ENCODE results near the gene KIAA0586. TPM values are rescaled to one million over a fixed set of nuclear protein-coding genes. Genes with fewer than 3 reads are reported as not detected.

KIAA0586 gene
- total and polyA plus RNA-seq, 2 of the 4 experiments (the other 2 are of a cell fraction), result 9.4 to 36.7 TPM

DNA sequence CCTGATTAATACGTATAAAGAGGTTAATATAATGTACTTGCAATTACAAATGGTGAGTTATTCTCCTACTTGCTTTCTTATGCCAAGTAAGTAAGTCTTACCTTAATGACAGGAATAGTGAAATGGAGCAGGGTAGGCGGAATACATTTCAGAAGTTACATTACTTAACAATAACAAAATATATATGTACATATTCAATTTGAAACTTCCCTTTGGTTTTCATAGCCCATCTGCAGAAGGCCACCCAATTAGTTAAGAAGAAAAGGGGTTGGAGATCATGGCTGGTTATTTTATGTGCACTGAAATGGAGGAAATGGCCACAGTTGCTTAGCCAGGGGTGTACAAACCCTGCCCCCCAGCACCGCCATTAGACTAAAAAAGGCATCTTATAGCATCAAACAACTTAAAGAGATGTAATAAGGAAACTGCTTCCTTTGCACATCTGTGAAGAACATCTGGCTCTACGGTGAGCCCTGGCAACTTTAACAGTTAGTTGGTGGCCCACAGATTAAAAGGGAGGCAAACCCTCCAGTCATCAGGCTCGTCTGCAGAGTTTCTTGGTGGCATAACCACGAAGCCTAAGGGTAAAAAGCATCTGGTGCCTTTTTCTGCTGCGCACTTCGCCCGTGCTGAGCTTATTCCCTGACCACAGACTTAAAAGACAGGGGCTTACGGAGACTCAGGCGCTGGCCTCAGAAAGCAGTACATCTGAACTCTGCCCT lies 171.4 kb downstream of the KIAA0586 start:
- Histone ChIP-seq H3K4me3 (ENCODE audit: insufficient read depth, low read depth, low read length) (no peak overlapping the region), H3K9me3 (ENCODE audit: control insufficient read depth, insufficient read depth, low read length) (no peaks in the 10 kb centered on the region), H2BK120ac (ENCODE audit: low read depth, low read length) (no peak overlapping the region), H2BK20ac (ENCODE audit: low read depth, low read length) (no peak overlapping the region), H3K27ac (ENCODE audit: insufficient read depth, low read length) (no peak overlapping the region), H3K4ac (ENCODE audit: low read depth, low read length) (no peak overlapping the region), H4K5ac (ENCODE audit: low read depth, low read length) (no peak overlapping the region), H4K91ac (ENCODE audit: insufficient read depth, low read depth, low read length) (no peak overlapping the region), H3K79me1 (ENCODE audit: low read depth in 1 of 2, low read length in 2 of 2) (no peaks in the 10 kb centered on the region), H3K9ac (ENCODE audit: low read depth, low read length) (no peak overlapping the region), H3K18ac (ENCODE audit: low read depth, low read length) (no peak overlapping the region), H3K23ac (ENCODE audit: low read depth, low read length) (no peak overlapping the region), H3K9me1 (ENCODE audit: insufficient read depth, low read length) (no peaks in the 10 kb centered on the region; the same call in 1 of the 2 replicates), H2AK5ac (ENCODE audit: low read depth, low read length) (no peak overlapping the region), H4K20me1 (ENCODE audit: insufficient read depth, low read length) (no peaks in the 10 kb centered on the region), H2AFZ (replicated peaks; ENCODE audit: low read length, poor library complexity) (no peak overlapping the region), H2AK9ac (replicated peaks; ENCODE audit: low read depth, low read length, poor library complexity) (no peak overlapping the region), H3K27me3 (ENCODE audit: control insufficient read depth, insufficient read depth, low read length) (no peaks in the 10 kb centered on the region), H2BK5ac (ENCODE audit: low read depth, low read length, poor library complexity, severe bottlenecking) (no peak overlapping the region), H3K36me3 (ENCODE audit: control insufficient read depth, insufficient read depth, low read length) (no peaks in the 10 kb centered on the region), H3K4me1 (ENCODE audit: control insufficient read depth, insufficient read depth, low read length) (peaks cover 7% of the 10 kb centered on the region), H3K4me2 (ENCODE audit: low read depth, low read length) (no peak overlapping the region), H3K56ac (ENCODE audit: extremely low read depth, insufficient read depth, low read length) (no peak overlapping the region), H4K8ac (ENCODE audit: low read depth in 2 of 2, low read length in 2 of 2) (no peak overlapping the region), H3K14ac (replicated peaks; ENCODE audit: low read depth, low read length) (no peak overlapping the region), H2BK15ac (ENCODE audit: low read depth, low read length) (no peak overlapping the region)
- DNase-seq, result no peak
- dilution Hi-C loops (cut with HindIII; ENCODE audit: low sequenced_read_pairs, unreplicated experiment), result no loop called here
- CTCF ChIA-PET, result interaction anchor here (0.6 to 1.0 kb wide), 2 partner anchors 25 to 28 kb away, joined by 3 read pairs; no protein-coding TSS in a partner anchor
- POLR2A ChIA-PET (ENCODE audit: unreplicated experiment), result no interaction called here
- in situ Hi-C loops (cut with MboI; ENCODE audit: low sequenced_read_pairs), result no loop called here
- no CpG with 5 or more reads among the region's 11 CpGs for WGBS, 2 experiments (ENCODE audit: extremely low coverage in 2 of 2, insufficient read length in 1 of 2)
- no TSS peak for BruUV-seq (replicated peaks)
- ATAC-seq (ENCODE audit: low read depth), result no peak
- intact Hi-C loops (cut with micrococcal nuclease), result no loop called here
- TF ChIP-seq CHD1 (IDR thresholded peaks at IDR 0.05; ENCODE audit: low read depth, low read length), result no peak
- no peak for TF ChIP-seq MAFK (IDR thresholded peaks at IDR 0.05; ENCODE audit: low read depth, low read length)

Measured in IMR-90 (cell line).